Endothelial cell (in vitro differentiated cells): ENCODE results near the gene KRTAP12-3. TPM values are rescaled to one million over a fixed set of nuclear protein-coding genes. Genes with fewer than 3 reads are reported as not detected.
"Not testable (repeated sequence)": the region's sequence is repeated elsewhere in the genome, so short reads cannot be mapped to it uniquely, and the experiment has no call there.

Experiments used
- DNase-seq: peaks from one replicate; pipeline ENCODE4 v3.0.0; 2021; ENCODE audit warnings: low spot score
- H3K27ac Mint-ChIP-seq: one replicate; pipeline ENCODE4 v1.8.0; 2021; ENCODE audit warnings: mixed read lengths, inconsistent platforms; ENCODE audit not compliant: unreplicated experiment
- H3K27me3 Mint-ChIP-seq: one replicate; pipeline ENCODE4 v1.8.0; 2021; ENCODE audit warnings: mild to moderate bottlenecking, moderate library complexity, mixed read lengths, inconsistent platforms; ENCODE audit not compliant: unreplicated experiment
- H3K36me3 Mint-ChIP-seq: one replicate; pipeline ENCODE4 v1.8.0; 2021; ENCODE audit warnings: mild to moderate bottlenecking, low read depth, mixed read lengths, inconsistent platforms; ENCODE audit not compliant: unreplicated experiment
- H3K4me1 Mint-ChIP-seq: one replicate; pipeline ENCODE4 v1.8.0; 2021; ENCODE audit warnings: mild to moderate bottlenecking, mixed read lengths, inconsistent platforms; ENCODE audit not compliant: unreplicated experiment
- H3K4me3 Mint-ChIP-seq: one replicate; pipeline ENCODE4 v1.8.0; 2021; ENCODE audit warnings: mild to moderate bottlenecking, mixed read lengths, inconsistent platforms; ENCODE audit not compliant: unreplicated experiment
- H3K9me3 Mint-ChIP-seq: one replicate; pipeline ENCODE4 v1.8.0; 2021; ENCODE audit warnings: mixed read lengths, inconsistent platforms; ENCODE audit not compliant: unreplicated experiment
- CTCF ChIP-seq: fragments of 200-600 bp; sonication (generic); IDR thresholded peaks from one replicate; pipeline ENCODE4 v1.5.0; 2021; ENCODE audit warnings: antibody characterized with exemption; ENCODE audit not compliant: unreplicated experiment
- total RNA-seq: library from RNA; stranded (reverse); fragmentation: NEBNext Ultra II Directional; extraction: Animal tissue kit (Norgen Biotek cat#: 25700); gene quantifications from one replicate; pipeline ENCODE4 v1.2.1, GENCODE V29; 2021; ENCODE audit not compliant: unreplicated experiment

Gene KRTAP12-3
- total RNA-seq, 1 donor from 2014 or later = not detected

- Mint-ChIP-seq H3K27me3 (peaks cover 1% of the 10 kb centered on the region), H3K36me3 (peaks cover 13% of the 10 kb centered on the region), H3K27ac (no peak overlapping the region), H3K9me3 (no peaks in the 10 kb centered on the region), H3K4me3 (no peak overlapping the region), H3K4me1 (peaks cover 7% of the 10 kb centered on the region)
- no peak for DNase-seq
- TF ChIP-seq CTCF = no peak
These were observed 1.3 kb downstream of the KRTAP12-3 start for GRCh38 chr21:44658913-44659595.

- not testable (repeated sequence) for DNase-seq, H3K27ac Mint-ChIP-seq, H3K36me3 Mint-ChIP-seq, H3K27me3 Mint-ChIP-seq, H3K9me3 Mint-ChIP-seq, H3K4me3 Mint-ChIP-seq, H3K4me1 Mint-ChIP-seq
These were observed 3.8 kb downstream of the KRTAP12-3 start for GRCh38 chr21:44661567-44661966.

GRCh38 chr21:44664691-44665090, 7.0 kb downstream of the KRTAP12-3 start:
- peaks cover 5% of the 10 kb centered on the region for H3K9me3 Mint-ChIP-seq
- TF ChIP-seq CTCF = no peak
- H3K27me3 Mint-ChIP-seq = peaks cover 1% of the 10 kb centered on the region
- H3K4me3 Mint-ChIP-seq = no peak overlapping the region
- H3K4me1 Mint-ChIP-seq = no peaks in the 10 kb centered on the region
- DNase-seq = no peak
- H3K27ac Mint-ChIP-seq = no peak overlapping the region
- peaks cover 4% of the 10 kb centered on the region for H3K36me3 Mint-ChIP-seq

- peaks cover 8% of the 10 kb centered on the region for H3K36me3 Mint-ChIP-seq
- peaks cover 10% of the 10 kb centered on the region for H3K9me3 Mint-ChIP-seq
- H3K27me3 Mint-ChIP-seq = peaks cover 2% of the 10 kb centered on the region
- no peak within 1 kb of the TSS for H3K4me3 Mint-ChIP-seq
- DNase-seq = no peak
- no peak within 1 kb of the TSS for H3K27ac Mint-ChIP-seq
- H3K4me1 Mint-ChIP-seq = no peaks in the 10 kb centered on the region
- TF ChIP-seq CTCF = no peak
These were observed 8.9 kb downstream of the KRTAP12-3 start, which contains the start of gene KRTAP12-2 for GRCh38 chr21:44666401-44667320. Gene KRTAP12-2, minus strand, starts transcription at chr21:44666927. Its CDS starts 41 bp downstream, at chr21:44666886.

GRCh38 chr21:44667612-44668011, 9.9 kb downstream of the KRTAP12-3 start:
- Mint-ChIP-seq H3K4me3 (no peak overlapping the region), H3K36me3 (peaks cover 8% of the 10 kb centered on the region), H3K9me3 (peaks cover 10% of the 10 kb centered on the region), H3K27ac (no peak overlapping the region), H3K4me1 (no peaks in the 10 kb centered on the region), H3K27me3 (peaks cover 2% of the 10 kb centered on the region)
- no peak for TF ChIP-seq CTCF
- DNase-seq = no peak
